HEK293T (cell line): Measurements from ENCODE around the gene PTPRE.

Experiments used
- ARNT ChIP-seq: fragments of 450-650 bp; IDR thresholded peaks from 2 replicates; pipeline ENCODE4 v1.6.1; 2017; ENCODE audit warnings: mild to moderate bottlenecking
- BHLHE40 ChIP-seq: fragments of 450-650 bp; IDR thresholded peaks from 2 replicates; pipeline ENCODE4 v1.6.1; 2016; ENCODE audit warnings: mild to moderate bottlenecking, moderate library complexity, borderline replicate concordance
- ELF4 ChIP-seq: fragments of 450-650 bp; IDR thresholded peaks from 2 replicates; pipeline ENCODE4 v1.6.1; 2017; ENCODE audit warnings: antibody characterized with exemption
- LEF1 ChIP-seq: fragments of 450-650 bp; IDR thresholded peaks from 2 replicates; pipeline ENCODE4 v1.6.1; 2017; ENCODE audit warnings: mild to moderate bottlenecking, borderline replicate concordance
- SP1 ChIP-seq: fragments of 450-650 bp; IDR thresholded peaks from 2 replicates; pipeline ENCODE4 v1.6.1; 2017
- SUZ12 ChIP-seq: fragments of 450-650 bp; IDR thresholded peaks from 2 replicates; pipeline ENCODE4 v1.6.1; 2016; ENCODE audit warnings: mild to moderate bottlenecking
- TARDBP ChIP-seq: fragments of 450-650 bp; IDR thresholded peaks from 2 replicates; pipeline ENCODE4 v1.6.1; 2016
- TF ChIP-seq, protein P1 (sequence below): fragments of 450-650 bp; IDR thresholded peaks from 2 replicates; pipeline ENCODE4 v1.6.1; 2016

DNA sequence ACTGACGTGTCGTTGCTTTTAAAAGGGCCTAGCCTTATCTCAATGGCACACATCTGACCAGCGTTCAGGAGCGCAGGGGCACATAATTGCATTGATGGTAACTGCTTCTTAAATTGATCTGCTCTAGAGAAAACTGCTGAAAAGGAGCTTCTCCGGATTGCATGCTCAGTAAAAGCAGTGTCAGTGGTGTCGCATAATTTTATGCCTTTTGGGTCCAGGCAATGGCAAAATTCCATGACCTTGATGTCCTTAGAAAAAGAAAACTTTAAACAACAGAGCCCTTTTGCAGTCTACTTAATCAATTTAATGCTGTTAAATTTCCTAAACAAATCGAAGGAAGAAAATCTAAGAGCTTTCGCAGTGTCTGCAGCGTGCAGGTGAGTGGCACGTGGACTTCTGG is 75.7 kb downstream of the PTPRE start:
- TF ChIP-seq SUZ12 (no peak), ELF4 (no peak), ARNT (no peak), BHLHE40 (no peak), SP1 (no peak), TARDBP (no peak), LEF1 (no peak)
- TF ChIP-seq, protein P1, sequence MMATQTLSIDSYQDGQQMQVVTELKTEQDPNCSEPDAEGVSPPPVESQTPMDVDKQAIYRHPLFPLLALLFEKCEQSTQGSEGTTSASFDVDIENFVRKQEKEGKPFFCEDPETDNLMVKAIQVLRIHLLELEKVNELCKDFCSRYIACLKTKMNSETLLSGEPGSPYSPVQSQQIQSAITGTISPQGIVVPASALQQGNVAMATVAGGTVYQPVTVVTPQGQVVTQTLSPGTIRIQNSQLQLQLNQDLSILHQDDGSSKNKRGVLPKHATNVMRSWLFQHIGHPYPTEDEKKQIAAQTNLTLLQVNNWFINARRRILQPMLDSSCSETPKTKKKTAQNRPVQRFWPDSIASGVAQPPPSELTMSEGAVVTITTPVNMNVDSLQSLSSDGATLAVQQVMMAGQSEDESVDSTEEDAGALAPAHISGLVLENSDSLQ: no peak
